ENCODE measurements around the gene IPCEF1.

DNA sequence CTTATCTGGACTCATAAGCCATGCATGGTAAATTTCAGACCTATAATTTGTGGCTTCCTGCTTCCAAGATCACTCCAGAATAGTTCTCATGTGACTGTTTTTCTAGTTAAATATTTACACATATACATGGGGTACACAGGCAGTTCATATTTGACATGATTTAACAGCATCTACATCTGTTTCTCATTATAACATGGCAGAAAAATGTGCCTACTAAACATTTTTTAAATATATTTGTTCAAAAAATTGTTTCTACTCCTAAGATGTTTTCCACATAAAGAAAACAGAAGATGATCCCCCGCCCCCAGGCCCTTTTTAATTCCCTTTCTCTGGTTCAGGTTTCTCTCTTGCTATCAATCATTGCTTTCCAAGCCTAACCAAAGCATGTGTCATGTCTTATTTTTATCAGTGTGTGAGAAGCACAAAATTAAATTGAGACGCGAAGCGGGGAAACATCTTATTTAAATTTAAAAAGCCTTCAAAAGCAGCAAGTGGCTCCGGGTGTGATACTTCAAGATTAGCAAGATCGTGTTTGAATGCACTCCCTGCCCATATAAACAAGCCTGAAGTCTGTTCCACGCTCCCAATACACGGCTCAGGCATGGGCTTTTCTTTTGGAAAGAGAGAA lies 37.3 kb downstream of the IPCEF1 start:
- TF ChIP-seq, protein P1, sequence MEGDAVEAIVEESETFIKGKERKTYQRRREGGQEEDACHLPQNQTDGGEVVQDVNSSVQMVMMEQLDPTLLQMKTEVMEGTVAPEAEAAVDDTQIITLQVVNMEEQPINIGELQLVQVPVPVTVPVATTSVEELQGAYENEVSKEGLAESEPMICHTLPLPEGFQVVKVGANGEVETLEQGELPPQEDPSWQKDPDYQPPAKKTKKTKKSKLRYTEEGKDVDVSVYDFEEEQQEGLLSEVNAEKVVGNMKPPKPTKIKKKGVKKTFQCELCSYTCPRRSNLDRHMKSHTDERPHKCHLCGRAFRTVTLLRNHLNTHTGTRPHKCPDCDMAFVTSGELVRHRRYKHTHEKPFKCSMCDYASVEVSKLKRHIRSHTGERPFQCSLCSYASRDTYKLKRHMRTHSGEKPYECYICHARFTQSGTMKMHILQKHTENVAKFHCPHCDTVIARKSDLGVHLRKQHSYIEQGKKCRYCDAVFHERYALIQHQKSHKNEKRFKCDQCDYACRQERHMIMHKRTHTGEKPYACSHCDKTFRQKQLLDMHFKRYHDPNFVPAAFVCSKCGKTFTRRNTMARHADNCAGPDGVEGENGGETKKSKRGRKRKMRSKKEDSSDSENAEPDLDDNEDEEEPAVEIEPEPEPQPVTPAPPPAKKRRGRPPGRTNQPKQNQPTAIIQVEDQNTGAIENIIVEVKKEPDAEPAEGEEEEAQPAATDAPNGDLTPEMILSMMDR (IDR thresholded peaks at IDR 0.05), result no peak
- no peak for TF ChIP-seq POLR2A (IDR thresholded peaks at IDR 0.05)
